Panc1 (cell line): Measurements from ENCODE around the gene RHEB. TPM values are rescaled to one million over a fixed set of nuclear protein-coding genes. Genes with fewer than 3 reads are reported as not detected.

Experiments
- ATAC-seq: fragments of 200-7000 bp; cut with Tn5 transposase; 2 replicates; pipeline ENCODE4 v1.9.1; 2020; ENCODE audit warnings: mild to moderate bottlenecking, moderate library complexity
- BruUV-seq: library from RNA; stranded (reverse); fragments of 400-500 nt; replicated peaks from 2 replicates; lab custom pipeline; 2021; lab: Mats Ljungman, UMichigan
- CTCF ChIA-PET: fragments of 300-600 bp; sonication (Branson Sonifier 250); formaldehyde crosslinking; loops from one replicate; lab custom pipeline; 2022; ENCODE audit warnings: antibody characterized with exemption; lab: Charles Lee
- POLR2A ChIA-PET: fragments of 300-600 bp; sonication (Branson Sonifier 250); formaldehyde crosslinking; loops from one replicate; lab custom pipeline; 2022; ENCODE audit warnings: antibody characterized with exemption; lab: Charles Lee
- DNase-seq: peaks from one replicate; pipeline ENCODE4 v3.0.0-alpha.2; 2010; ENCODE audit warnings: low read depth, low spot score
- H3K27ac ChIP-seq: 2 replicates; pipeline ENCODE4 v1.5.1; 2011; ENCODE audit warnings: mild to moderate bottlenecking, low read length, inconsistent platforms
- H3K27me3 ChIP-seq: fragments of 200-500 bp; sonication (Bioruptor generic); 2 replicates; pipeline ENCODE4 v1.6.0; 2014; ENCODE audit warnings: low read length, inconsistent platforms; ENCODE audit not compliant: control insufficient read depth, insufficient read depth
- H3K36me3 ChIP-seq: fragments of 200-500 bp; sonication (Bioruptor generic); 2 replicates; pipeline ENCODE4 v1.5.1; 2014; ENCODE audit warnings: inconsistent platforms, mild to moderate bottlenecking, low read length, moderate library complexity; ENCODE audit not compliant: control insufficient read depth, insufficient read depth
- H3K4me1 ChIP-seq: 2 replicates; pipeline ENCODE4 v1.5.1; 2011; ENCODE audit warnings: inconsistent platforms, mild to moderate bottlenecking, low read length, moderate library complexity; ENCODE audit not compliant: control insufficient read depth, insufficient read depth
- H3K4me3 ChIP-seq, 2 experiments: 2 replicates each; pipeline ENCODE4 v1.5.1; 2011 to 2012; ENCODE audit warnings: low read depth in 2 of 2, low read length in 2 of 2, mild to moderate bottlenecking in 2 of 2, inconsistent platforms in 1 of 2, moderate library complexity in 1 of 2
- H3K9me3 ChIP-seq: fragments of 200-500 bp; sonication (Bioruptor generic); 2 replicates; pipeline ENCODE4 v1.5.1; 2014; ENCODE audit warnings: low read depth, mild to moderate bottlenecking, inconsistent platforms, low read length, moderate library complexity; ENCODE audit not compliant: control insufficient read depth, insufficient read depth
- CTCF ChIP-seq: fragments of 450-650 bp; IDR thresholded peaks from 2 replicates; pipeline ENCODE4 v1.5.1; 2017; ENCODE audit warnings: mild to moderate bottlenecking
- POLR2AphosphoS5 ChIP-seq: IDR thresholded peaks from 2 replicates; pipeline ENCODE4 v1.6.1; 2012; ENCODE audit warnings: mild to moderate bottlenecking, low read depth, low read length, moderate library complexity
- REST ChIP-seq, 2 experiments: IDR thresholded peaks; 2 replicates each; pipeline ENCODE4 v1.6.1; 2011 to 2012; ENCODE audit warnings: low read depth in 2 of 2, control low read depth in 1 of 2, low read length in 1 of 2, mild to moderate bottlenecking in 1 of 2, moderate library complexity in 1 of 2; ENCODE audit not compliant: insufficient read depth in 1 of 2
- SIN3A ChIP-seq: IDR thresholded peaks from 2 replicates; pipeline ENCODE4 v1.6.1; 2012; ENCODE audit warnings: low read depth, mild to moderate bottlenecking, low read length, moderate library complexity, borderline replicate concordance; ENCODE audit not compliant: insufficient read depth
- TCF7L2 ChIP-seq: IDR thresholded peaks from 2 replicates; pipeline ENCODE4 v1.6.1; 2011; ENCODE audit warnings: mild to moderate bottlenecking, low read depth, low read length, inconsistent platforms
- in situ Hi-C: cut with HindIII; loops from 2 replicates; pipeline ENCODE4 v1.10.0; 2016; ENCODE audit warnings: low sequenced_read_pairs, low pct_unique_long_range_greater_than_20kb
- intact Hi-C: fragments of 100-400 bp; cut with micrococcal nuclease; formaldehyde crosslinking; loops from one replicate; pipeline ENCODE4 v1.10.0; 2022; ENCODE audit not compliant: unreplicated experiment
- total RNA-seq: library from RNA; stranded (reverse); gene quantifications from one replicate; pipeline ENCODE4 v1.2.1, GENCODE V29; 2021; ENCODE audit not compliant: unreplicated experiment

Gene RHEB
- total RNA-seq, 1 experiment from 2014 or later: 259 TPM

GRCh38 chr7:151549644-151550043 is 29.9 kb upstream of the RHEB start:
- intact Hi-C loops: no loop called here
- BruUV-seq: no TSS peak
- DNase-seq: no peak
- Histone ChIP-seq H3K9me3 (no peaks in the 10 kb centered on the region), H3K27ac (no peak overlapping the region), H3K4me1 (0 out of 2 replicates have a peak, but pooled peaks cover 9% of the 10 kb centered on the region), H3K36me3 (no peaks in the 10 kb centered on the region), H3K4me3 (no peak overlapping the region), H3K27me3 (no peaks in the 10 kb centered on the region)
- no peak for ATAC-seq
- in situ Hi-C loops: no loop called here
- TF ChIP-seq CTCF: no peak
- no peak for TF ChIP-seq POLR2AphosphoS5
- TF ChIP-seq REST (IDR thresholded peaks at IDR 0.05; ENCODE audit: insufficient read depth in 1 of 2, low read depth in 2 of 2, low read length in 1 of 2): no peak
- TF ChIP-seq TCF7L2: no peak
- no peak for TF ChIP-seq SIN3A
- ChIA-PET CTCF (interaction anchor here (0.6 kb wide), 1 partner anchor 238 kb away, joined by 3 read pairs; no protein-coding TSS in a partner anchor), POLR2A (no interaction called here)

- no peaks in the 10 kb centered on the region for H3K27me3 ChIP-seq
- CTCF ChIA-PET: interaction anchor here (0.6 kb wide), 1 partner anchor 237 kb away, joined by 3 read pairs; no protein-coding TSS in a partner anchor
- no peak for DNase-seq
Observed at GRCh38 chr7:151549083-151549482, 29.4 kb upstream of the RHEB start.

More at GRCh38 chr7:151549083-151549482, 29.4 kb upstream of the RHEB start:
- BruUV-seq: no TSS peak
- no peak for TF ChIP-seq SIN3A
- no peak for TF ChIP-seq TCF7L2
- TF ChIP-seq REST (IDR thresholded peaks at IDR 0.05; ENCODE audit: insufficient read depth in 1 of 2, low read depth in 2 of 2, low read length in 1 of 2): no peak
- TF ChIP-seq POLR2AphosphoS5: no peak
- no peak for TF ChIP-seq CTCF
- Histone ChIP-seq H3K4me3 (no peak overlapping the region), H3K27ac (no peak overlapping the region), H3K4me1 (0 out of 2 replicates have a peak, but pooled peaks cover 9% of the 10 kb centered on the region), H3K9me3 (no peaks in the 10 kb centered on the region), H3K36me3 (no peaks in the 10 kb centered on the region)
- intact Hi-C loops: no loop called here
- ATAC-seq: no peak
- in situ Hi-C loops: no loop called here
- POLR2A ChIA-PET: no interaction called here
